Activated CD4-positive, alpha-beta T cell treated with anti-CD3 and anti-CD28 coated beads, Interleukin-2, amount 50 U/mL, for 16 hours (primary cell): ENCODE results near the gene NET1.
"Not testable (repeated sequence)": the region's sequence is repeated elsewhere in the genome, so short reads cannot be mapped to it uniquely, and the experiment has no call there.

Source experiments
- DNase-seq: peaks from one replicate; pipeline ENCODE4 v3.0.0-alpha.2; 2020

Gene NET1

DNA sequence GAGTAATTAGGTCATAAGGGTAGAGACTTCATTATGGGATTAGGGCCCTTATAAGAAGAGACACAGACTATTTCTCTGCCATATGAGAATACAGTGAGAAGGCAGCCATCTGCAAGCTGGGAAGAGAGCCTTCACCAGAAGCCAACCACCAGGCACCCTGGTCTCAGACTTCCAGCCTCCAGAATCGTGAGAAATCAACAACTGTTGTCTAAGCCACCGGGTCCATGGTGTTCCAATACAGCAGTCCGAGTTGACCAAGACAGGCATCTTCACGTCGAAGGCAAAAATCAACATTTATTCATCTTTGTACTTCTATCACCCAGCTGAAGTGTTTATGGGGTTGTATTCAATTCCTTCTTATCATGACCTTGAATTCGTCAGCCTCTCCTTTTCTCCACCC is 13.0 kb upstream of the NET1 start:
- DNase-seq = no peak

- no peak for DNase-seq
Measured at GRCh38 chr10:5400468-5401240, 11.7 kb upstream of the NET1 start.

- DNase-seq = no peak
Measured at GRCh38 chr10:5402798-5403197, 9.6 kb upstream of the NET1 start.

DNA sequence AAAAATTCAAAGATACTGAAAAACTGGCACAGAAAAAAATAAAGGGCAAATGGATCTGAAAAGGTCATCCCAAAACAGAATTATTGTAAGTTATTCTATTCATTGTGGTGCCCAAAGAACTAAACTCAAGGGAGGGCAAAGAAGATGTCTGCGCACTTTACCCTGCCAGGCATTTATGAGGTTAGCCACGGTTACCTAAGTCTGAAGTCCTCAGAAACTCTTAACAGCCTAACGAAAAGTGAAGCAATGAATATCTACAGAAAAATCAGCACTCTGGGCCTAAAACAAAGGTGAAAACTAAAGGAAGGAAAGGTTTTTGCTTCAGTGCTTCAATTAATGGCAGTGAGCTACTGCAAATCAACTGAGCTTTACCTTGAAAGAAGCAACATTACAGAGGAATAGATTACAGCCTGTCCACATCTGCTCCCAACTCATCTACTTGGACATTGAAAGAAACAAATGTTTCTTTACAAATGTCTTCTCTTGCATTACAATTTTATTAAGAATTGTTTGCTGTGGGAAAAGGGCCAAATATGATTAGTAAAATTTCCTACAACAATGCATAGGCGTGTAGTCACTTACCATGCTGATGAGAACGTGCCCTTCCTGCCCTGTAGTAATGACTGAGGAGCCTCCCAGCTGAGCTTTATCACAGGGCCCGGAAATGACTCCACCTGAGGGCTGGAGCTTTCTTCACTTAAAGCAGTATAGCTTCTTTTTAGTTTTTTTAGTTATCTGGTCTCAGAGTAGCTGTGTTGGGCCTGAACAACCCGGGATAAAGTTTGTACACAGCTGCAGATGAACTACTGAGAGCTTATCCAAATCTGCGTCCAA is 7.9 kb upstream of the NET1 start, which contains the start of gene TUBAL3:
TUBAL3 (minus strand) TSS at position 621 of the 834 bp plus-strand sequence; CDS start at position 585, 36 bp downstream.
- no peak for DNase-seq

DNA sequence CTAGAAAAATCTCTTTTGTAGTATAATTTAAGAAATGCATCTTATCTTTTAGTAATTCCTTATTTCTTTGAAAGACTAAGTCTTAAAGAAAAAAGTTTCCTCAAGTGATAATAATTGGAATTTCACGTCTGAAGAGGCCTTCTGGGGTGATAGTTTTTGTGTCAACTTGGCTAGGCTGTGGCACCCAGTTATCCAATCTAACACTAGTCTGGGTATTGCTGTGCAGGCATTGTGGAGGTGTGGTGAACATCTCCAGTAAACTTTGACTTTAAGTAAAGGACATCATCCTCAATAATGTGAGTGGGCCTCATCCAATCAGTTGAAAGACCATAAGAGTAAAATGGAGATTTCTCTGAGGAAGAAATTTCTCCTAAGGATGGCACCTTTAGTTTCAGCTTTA is 5.4 kb upstream of the NET1 start:
- no peak for DNase-seq

GRCh38 chr10:5410787-5411186 is 1.6 kb upstream of the NET1 start:
- not testable (repeated sequence) for DNase-seq

DNA sequence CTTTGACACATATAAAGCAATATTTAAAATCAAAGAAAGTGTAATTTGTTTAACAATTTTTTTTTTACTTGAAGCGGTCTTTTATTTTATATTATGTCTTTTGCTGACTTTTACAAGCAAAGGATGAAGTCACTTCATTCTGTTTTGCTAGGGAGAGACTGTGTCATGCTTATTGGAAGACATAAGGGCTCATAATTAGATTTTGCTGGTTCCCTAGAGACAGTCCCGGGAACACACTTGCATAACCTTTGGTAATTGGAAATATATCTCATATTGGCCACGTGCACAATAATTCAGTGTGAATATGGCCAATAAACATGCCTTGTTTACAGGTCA is 448 bp upstream of the NET1 start:
- DNase-seq = no peak

DNA sequence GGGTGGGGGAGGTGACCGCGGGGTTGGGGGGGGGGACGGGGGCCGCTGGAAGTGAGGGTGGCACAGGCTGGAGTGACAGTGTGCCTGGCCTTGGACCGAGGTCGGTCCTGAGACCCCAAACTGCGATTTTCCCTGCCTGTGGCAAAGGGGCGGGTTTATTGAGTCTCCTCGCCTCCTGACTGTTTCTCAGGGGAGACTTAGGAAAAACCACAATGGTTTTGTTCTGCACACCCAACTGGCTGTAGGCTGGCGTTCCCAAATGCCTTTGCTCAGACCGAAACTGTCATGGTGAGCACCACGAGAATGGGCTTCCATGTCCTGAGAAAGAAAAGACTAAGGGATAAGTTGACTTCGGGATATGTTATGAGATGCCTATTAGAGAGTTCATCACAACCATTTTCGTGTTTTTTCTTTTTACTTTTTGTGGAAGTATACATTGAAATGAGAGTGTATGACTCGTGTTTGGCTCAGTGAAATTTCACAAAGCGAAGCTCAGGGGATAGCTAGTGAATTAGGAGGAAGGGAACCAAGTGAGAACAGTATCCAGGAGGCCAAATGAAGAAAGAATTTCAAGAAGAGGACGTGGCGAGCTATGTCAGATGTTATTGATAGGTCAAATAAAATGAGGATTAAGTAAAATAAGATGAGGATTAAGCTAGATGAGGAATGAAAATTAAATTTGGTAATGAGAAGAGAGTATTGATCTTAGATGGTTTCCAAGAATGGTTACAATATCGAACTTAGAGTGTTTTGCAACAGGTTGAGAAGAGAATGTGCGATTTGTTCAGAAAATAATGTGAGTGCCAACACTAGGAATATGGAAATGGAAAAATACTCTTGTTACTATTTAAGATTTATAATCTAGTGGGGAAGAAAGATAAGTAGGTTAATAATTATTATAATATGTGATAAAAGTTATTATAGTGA is 918 bp downstream of the NET1 start:
- peak; percentile 12 for DNase-seq

DNA sequence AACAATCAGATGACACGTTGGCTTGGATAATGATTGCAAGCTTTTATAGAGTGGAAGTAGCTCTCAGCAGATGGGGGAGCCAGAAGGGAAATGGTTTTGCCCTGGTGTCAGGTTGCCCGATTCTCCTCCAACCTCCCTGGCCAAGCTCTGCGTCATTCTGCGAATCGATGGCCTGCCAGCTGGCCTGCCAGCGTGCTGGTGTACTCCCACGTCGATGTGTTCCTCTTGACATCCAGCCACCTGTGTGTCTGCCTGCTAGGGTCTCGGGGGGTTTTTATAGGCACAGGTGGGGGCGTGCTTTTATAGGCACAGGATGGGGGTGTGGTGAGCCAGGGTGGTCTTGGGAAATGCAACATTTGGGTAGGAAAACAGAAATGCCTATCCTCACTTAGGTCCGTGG is 4.6 kb downstream of the NET1 start:
- DNase-seq = no peak

DNA sequence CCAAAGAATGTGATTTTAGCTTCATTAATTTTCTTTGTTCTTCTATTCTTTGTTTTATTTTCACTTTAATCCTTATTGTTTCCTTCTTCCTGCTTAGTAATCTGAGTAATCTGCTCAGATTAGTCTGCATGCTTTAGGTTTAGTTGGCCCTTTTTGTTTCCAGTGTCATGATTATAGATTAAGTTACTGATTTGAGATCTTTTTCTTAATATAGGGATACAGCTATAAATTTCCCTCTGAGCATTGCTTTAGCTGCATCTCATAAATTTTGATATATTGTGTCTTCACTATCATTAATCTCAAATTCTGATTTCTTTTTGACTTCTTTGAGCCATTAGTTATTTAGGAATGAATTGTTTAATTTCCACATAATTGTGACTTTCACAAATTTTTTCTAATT is 6.2 kb downstream of the NET1 start:
- DNase-seq = no peak

GRCh38 chr10:5419466-5420094 is 7.2 kb downstream of the NET1 start:
- no peak for DNase-seq

- no peak for DNase-seq
Measured at GRCh38 chr10:5423771-5424170, 11.4 kb downstream of the NET1 start.

GRCh38 chr10:5424751-5425150 is 12.4 kb downstream of the NET1 start:
- DNase-seq = no peak

DNA sequence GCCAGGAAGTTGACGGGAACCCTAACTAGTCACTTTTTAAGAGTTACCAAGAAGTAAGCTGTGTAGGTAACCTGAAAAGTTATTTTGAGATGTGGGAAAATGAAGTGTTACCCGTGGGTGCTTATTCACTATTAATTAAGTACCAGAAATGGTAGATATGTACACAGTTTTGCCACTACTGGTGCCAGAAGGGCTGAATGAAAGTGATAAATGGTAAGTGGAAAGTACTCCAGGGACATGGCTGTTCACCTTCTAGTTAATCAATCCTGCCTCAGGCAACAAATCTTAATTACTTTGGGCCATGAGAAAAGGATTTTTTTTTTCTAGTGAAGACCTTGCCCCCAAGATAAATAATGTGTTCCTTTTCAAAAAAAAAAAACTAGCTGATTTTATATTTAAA is 15.8 kb downstream of the NET1 start:
- DNase-seq = no peak

- DNase-seq = no peak
Measured at GRCh38 chr10:5433182-5433581, 20.8 kb downstream of the NET1 start.

GRCh38 chr10:5434017-5434753 is 21.8 kb downstream of the NET1 start:
- DNase-seq = peak; percentile 48

DNA sequence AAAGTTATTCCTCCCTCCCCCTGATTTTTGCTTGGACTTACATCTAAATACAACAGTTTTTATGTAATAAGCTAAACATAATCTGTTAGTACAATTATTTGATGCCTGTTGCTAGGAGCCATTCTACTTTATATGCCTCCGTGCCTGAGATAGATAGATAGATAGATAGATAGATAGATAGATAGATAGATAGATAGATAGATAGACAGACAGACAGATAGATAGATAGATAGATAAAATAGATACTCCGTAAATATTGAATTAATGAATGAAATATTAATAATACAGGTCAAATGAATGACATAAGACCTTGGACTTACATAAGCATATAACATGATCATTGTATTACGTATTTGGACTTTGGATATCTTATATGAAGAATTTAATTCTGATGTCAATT is 23.0 kb downstream of the NET1 start:
- no peak for DNase-seq

GRCh38 chr10:5440206-5440605 is 27.8 kb downstream of the NET1 start:
- no peak for DNase-seq

GRCh38 chr10:5441106-5441505 is 28.7 kb downstream of the NET1 start:
- no peak for DNase-seq

DNA sequence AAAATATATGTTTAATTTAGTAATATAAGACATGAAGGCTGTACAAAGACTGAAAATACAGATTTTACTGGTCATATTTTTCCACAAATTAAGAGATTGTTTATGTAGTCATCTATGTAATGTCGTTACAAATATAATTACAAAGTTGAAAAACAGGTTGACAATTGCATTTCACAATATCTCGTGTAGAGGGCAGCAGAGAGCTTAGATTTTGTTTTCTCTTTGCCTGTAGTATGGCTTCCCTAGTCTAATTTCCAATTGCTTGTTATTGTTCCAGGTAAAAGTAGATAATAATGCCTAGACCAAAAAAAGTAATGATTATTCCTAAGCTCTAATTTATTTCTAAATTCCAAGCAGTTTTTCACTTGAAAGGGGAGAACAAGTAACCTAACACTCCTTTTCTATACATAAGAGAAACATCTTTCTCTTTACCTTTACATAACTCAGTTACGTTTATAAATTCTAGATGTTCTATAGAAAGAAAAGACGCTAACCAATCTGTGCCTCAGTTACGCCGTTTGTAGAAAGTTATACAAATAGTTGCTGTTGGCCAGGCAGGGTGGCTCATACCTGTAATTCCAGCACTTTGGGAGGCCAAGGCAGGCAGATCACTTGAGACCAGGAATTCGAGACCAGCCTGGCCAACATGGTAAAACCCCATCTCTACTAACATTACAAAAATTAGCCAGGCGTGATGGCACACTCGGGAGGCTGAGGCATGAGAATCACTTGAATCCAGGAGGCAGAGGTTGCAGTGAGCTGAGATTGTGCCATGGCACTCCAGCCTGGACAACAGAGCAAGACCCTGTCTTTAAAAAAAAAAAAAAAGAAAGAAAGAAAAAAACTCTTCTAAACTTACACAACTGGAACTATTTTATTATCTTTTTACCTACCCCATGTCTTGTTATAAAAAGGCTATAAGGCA is 30.0 kb downstream of the NET1 start:
- DNase-seq = peak; percentile 71

GRCh38 chr10:5442990-5443370 is 30.6 kb downstream of the NET1 start:
- no peak for DNase-seq
